Stomach smooth muscle (tissue), 2 donors: ENCODE data around the gene ARL6IP5.

Experiments used
- H3K27ac ChIP-seq: one replicate; pipeline ENCODE4 v1.7.0; 2013; ENCODE audit warnings: mild to moderate bottlenecking, low read length, inconsistent platforms
- H3K27me3 ChIP-seq, 2 donors: one replicate each; pipeline ENCODE4 v1.7.0; 2013; ENCODE audit warnings: low read length in 2 of 2; ENCODE audit not compliant: insufficient read depth in 2 of 2, control insufficient read depth in 1 of 2
- H3K36me3 ChIP-seq, 2 donors: one replicate each; pipeline ENCODE4 v1.7.0; 2013; ENCODE audit warnings: low read length in 2 of 2; ENCODE audit not compliant: control insufficient read depth in 2 of 2, insufficient read depth in 2 of 2
- H3K4me1 ChIP-seq: one replicate; pipeline ENCODE4 v1.7.0; 2013; ENCODE audit warnings: low read length; ENCODE audit not compliant: control insufficient read depth, insufficient read depth
- H3K4me3 ChIP-seq, 2 donors: one replicate each; pipeline ENCODE4 v1.7.0; 2013; ENCODE audit warnings: low read length in 2 of 2
- H3K9ac ChIP-seq, 2 donors: one replicate each; pipeline ENCODE4 v1.7.0; 2013; ENCODE audit warnings: low read length in 2 of 2, mild to moderate bottlenecking in 1 of 2
- H3K9me3 ChIP-seq, 2 donors: one replicate each; pipeline ENCODE4 v1.7.0; 2013; ENCODE audit warnings: low read length in 2 of 2; ENCODE audit not compliant: control insufficient read depth in 2 of 2
- donor health status: healthy.
- donor health status: Pancreatic carcinoma.

The ARL6IP5 gene

DNA sequence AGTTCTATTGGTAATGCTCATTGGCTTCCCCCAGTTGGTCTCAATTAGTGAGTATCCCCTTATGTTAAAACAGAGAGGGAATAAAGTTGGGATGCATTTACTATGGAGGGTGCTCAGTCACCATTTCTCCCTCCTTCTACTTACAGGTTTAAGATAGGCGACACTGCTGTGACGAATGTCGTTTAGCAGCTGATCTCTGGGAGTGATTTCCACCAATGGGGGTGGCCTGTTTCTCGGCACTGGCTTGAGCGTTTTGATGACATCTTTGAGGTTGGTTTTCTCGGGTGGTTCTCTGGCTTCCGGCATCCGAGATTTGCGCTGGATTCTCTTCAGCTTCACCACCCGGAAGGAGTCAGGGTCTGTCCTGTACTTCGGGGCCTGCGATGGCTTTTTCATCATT, 33.8 kb downstream of the ARL6IP5 start:
- Histone ChIP-seq H3K4me3 (no peak overlapping the region), H3K4me1 (peaks cover 6% of the 10 kb centered on the region), H3K9me3 (no peaks in the 10 kb centered on the region), H3K9ac (no peak overlapping the region), H3K27ac (no peak overlapping the region), H3K27me3 (no peaks in the 10 kb centered on the region), H3K36me3 (no peaks in the 10 kb centered on the region)

DNA sequence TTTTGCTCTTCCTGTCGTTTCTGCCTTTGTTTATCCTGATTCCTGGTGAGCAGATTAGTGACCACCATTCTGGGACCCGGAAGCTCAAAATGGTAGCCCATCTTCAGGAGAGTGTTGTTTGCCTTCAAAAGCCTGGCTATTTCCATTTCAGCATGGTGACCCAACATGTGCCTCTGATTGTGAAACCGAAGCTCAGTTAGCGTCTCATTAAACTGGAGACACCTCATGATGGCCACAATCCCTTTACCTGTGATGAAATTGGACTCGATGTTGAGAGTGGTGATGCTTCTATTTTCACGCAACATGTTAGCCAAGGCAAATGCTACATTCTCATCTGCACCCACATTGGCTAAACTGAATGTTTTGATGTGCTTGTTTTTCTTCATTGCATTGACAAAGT, 34.4 kb downstream of the ARL6IP5 start:
- no peaks in the 10 kb centered on the region for H3K27me3 ChIP-seq
- peaks cover 6% of the 10 kb centered on the region for H3K4me1 ChIP-seq
- no peak overlapping the region for H3K27ac ChIP-seq
- H3K9me3 ChIP-seq = no peaks in the 10 kb centered on the region
- no peak overlapping the region for H3K4me3 ChIP-seq
- H3K9ac ChIP-seq = no peak overlapping the region
- no peaks in the 10 kb centered on the region for H3K36me3 ChIP-seq

DNA sequence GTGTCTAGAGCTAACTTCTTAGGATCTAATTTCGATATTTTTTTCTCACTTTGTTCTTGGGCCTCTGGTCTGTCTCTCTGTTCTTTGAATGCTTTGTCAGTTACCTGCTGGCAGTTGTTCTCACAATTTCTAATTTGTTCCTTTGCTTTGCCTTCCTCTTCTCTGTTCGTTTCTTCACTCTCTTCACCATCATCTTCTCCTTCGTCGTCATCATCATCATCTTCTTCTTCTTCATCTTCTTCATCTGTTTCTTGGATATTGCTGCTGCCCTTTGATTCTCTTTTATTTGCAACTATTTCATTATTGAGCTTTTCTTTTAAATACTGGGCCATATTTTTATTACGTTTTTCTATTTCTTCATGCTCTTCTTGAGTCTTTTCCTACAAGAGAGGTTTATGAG, 34.9 kb downstream of the ARL6IP5 start:
- Histone ChIP-seq H3K4me1 (peaks cover 6% of the 10 kb centered on the region), H3K4me3 (no peak overlapping the region), H3K9ac (no peak overlapping the region), H3K36me3 (no peaks in the 10 kb centered on the region), H3K27me3 (no peaks in the 10 kb centered on the region), H3K27ac (no peak overlapping the region), H3K9me3 (no peaks in the 10 kb centered on the region)

DNA sequence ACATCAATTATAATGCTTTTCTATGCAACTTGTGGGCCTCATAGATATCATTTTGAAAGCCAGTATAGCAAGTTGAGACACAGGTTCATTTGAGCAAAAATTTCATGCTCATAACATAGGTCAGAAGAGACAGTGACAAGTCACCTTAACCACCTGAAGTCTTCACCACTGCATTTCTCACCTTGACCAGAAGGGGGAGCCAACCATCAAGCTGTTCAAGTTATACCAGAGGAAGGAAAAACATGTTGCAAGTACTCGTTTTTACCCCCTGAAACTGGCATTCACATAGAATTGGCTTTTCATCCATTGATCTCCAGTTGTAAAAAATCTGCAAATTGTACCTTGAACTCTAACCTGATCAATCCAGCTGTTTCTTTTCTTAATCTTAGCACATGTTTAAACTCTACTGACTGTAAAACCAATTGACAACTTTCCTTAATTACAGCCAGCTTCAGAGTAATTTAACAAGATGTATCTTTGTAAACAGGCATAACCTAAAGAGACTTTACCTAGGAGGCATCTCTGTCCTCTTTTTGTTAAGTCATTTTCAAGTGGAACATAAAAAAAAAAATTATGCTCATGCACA, 36.2 kb downstream of the ARL6IP5 start:
- Histone ChIP-seq H3K27me3 (no peaks in the 10 kb centered on the region), H3K27ac (no peak overlapping the region)

DNA sequence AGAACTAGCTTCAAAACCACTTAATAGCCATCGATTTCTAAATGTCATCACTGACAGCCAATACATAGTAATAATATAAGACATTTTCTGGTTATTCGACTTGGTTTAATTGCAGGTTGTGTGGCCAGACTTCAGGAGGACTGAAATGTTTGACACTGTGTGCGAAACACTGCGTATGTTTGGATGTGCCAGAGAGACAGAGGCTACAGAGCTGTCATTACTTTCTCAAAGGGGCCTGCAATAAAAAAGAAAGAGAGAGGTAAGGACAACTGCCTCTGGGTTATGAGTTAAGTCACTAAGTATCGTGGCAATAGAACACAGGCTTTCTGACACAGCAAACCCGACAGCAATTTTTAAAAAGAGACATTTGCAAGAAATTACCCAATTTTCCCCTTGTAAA, 36.8 kb downstream of the ARL6IP5 start:
- H3K9me3 ChIP-seq = no peaks in the 10 kb centered on the region
- peak overlapping the region; percentile 34 to 66 for H3K4me3 ChIP-seq
- H3K4me1 ChIP-seq = peaks cover 6% of the 10 kb centered on the region
- no peaks in the 10 kb centered on the region for H3K36me3 ChIP-seq
- no peak overlapping the region for H3K27ac ChIP-seq
- H3K9ac ChIP-seq = peak overlapping the region in 1 of 2 donors; percentile 10
- no peaks in the 10 kb centered on the region for H3K27me3 ChIP-seq

More for the DNA sequence above, 36.2 kb downstream of the ARL6IP5 start:
- H3K4me1 ChIP-seq = peaks cover 6% of the 10 kb centered on the region
- H3K4me3 ChIP-seq = peak overlapping the region; percentile 34 to 66
- peak overlapping the region in 1 of 2 donors; percentile 10 for H3K9ac ChIP-seq
- H3K36me3 ChIP-seq = no peaks in the 10 kb centered on the region
- no peaks in the 10 kb centered on the region for H3K9me3 ChIP-seq

DNA sequence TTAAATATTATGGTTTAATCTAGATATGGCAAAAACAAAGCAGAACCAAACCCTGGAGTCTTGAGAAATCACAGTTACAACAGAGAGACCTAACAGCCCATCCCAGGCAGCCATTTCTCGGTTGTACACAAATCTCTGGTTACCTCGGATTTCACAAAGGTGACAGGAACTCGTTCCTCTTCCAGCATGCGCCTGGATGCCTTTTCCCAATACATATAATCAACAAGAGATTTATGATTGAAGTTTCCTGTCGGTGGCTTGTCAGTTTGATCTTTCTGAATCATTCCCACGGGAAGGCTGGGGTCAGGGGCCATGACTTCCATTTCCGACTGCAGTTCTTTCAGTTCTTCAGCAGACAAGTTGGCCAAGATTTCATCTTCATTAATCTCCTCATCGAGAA, 37.2 kb downstream of the ARL6IP5 start:
- no peaks in the 10 kb centered on the region for H3K36me3 ChIP-seq
- no peaks in the 10 kb centered on the region for H3K9me3 ChIP-seq
- H3K4me3 ChIP-seq = peak overlapping the region; percentile 34 to 66
- H3K27ac ChIP-seq = no peak overlapping the region
- H3K4me1 ChIP-seq = peaks cover 6% of the 10 kb centered on the region
- H3K9ac ChIP-seq = peak overlapping the region; percentile 7 to 46
- H3K27me3 ChIP-seq = no peaks in the 10 kb centered on the region

DNA sequence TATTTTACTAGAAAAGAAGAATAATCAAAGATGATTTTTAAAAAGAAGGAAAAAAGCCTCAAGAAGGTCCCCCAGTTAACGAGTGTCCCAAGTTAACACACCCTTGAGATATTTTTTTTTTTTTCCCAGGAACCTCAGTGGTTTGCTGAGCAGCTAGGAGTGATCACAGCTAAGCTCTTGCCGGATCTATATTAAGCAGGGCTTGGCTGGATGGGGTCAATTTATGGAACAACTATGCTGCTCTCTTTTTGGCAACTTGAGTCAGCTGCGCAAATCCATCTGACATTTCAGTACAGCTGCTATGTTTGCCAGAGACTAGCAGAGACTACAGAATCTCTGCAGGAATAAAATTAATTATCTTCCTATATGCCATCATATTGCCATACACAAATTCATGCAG, 37.7 kb downstream of the ARL6IP5 start, which contains the start of gene LMOD3:
Gene LMOD3, minus strand, starts transcription at position 193 of the 400 bp plus-strand sequence. CDS start 209 bp downstream, outside the sequence.
- Histone ChIP-seq H3K4me3 (peak within 1 kb of the TSS; percentile 34 to 66), H3K27me3 (no peaks in the 10 kb centered on the region), H3K9me3 (no peaks in the 10 kb centered on the region), H3K27ac (no peak within 1 kb of the TSS), H3K4me1 (peaks cover 6% of the 10 kb centered on the region), H3K36me3 (no peaks in the 10 kb centered on the region), H3K9ac (peak within 1 kb of the TSS; percentile 7 to 46)

DNA sequence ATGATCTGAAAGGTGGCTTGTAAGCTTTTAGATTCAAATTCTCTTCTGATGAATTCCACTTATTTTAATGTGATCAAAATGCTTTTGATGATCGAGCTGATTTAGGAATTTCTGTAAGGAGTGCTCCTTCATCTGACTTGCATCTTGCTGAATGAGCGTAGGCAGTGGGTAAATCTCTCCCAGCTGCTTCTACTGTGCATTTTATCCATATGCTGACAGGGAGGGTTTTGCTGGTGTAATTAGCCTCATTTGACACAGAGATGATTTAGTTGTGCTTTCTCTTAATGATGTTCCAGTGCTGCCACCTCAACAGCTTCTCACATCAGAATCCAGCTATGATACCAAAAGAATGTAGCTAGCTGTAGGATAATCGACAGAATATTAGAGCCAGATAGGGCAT, 41.5 kb downstream of the ARL6IP5 start:
- Histone ChIP-seq H3K4me3 (no peak overlapping the region), H3K36me3 (no peaks in the 10 kb centered on the region), H3K4me1 (peaks cover 6% of the 10 kb centered on the region), H3K9ac (no peak overlapping the region), H3K27me3 (no peaks in the 10 kb centered on the region), H3K27ac (no peak overlapping the region), H3K9me3 (no peaks in the 10 kb centered on the region)

DNA sequence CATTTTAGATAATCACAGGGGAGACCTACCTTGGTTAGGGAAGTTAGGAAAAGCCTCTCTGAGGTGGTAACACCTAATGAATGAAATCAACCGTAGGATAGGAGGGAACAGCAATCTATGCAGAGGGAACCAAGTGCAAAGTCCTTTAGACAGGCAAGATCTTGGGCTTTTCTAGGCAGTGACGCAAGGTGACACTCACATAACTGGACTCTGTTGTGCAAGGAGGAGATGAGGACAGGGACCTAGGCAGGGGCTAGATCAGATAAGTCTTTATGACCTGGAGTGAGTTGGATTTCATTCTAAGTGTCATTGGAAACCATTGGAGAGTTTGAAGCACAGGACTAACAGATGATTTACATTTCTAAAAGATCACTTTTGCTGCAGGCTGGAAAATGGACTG, 42.3 kb downstream of the ARL6IP5 start:
- H3K27me3 ChIP-seq = no peaks in the 10 kb centered on the region
- H3K4me3 ChIP-seq = no peak overlapping the region

DNA sequence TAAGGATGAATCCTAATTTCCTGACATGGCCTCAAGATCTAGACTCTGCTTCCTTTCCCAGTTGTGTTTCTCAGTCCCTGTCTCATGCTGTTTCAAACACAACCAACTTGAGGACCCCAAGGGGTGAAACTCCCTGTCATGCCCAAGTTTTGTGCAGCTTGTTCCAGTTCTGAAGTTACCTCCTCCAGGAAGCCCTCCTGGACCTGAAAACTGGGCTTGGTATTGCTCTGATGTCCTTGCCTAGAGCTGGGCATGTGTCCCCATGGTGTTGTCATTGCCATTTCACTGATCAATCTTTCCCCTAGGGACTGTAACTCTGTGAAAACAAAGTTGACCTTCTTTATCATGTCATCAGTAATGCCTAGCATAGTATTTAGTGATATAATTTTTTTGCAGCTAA, 43.8 kb downstream of the ARL6IP5 start:
- Histone ChIP-seq H3K9me3 (no peaks in the 10 kb centered on the region), H3K4me1 (no peaks in the 10 kb centered on the region), H3K4me3 (no peak overlapping the region), H3K27me3 (no peaks in the 10 kb centered on the region), H3K36me3 (no peaks in the 10 kb centered on the region), H3K9ac (no peak overlapping the region), H3K27ac (no peak overlapping the region)

More for the DNA sequence above, 42.3 kb downstream of the ARL6IP5 start:
- Histone ChIP-seq H3K4me1 (peaks cover 6% of the 10 kb centered on the region), H3K9me3 (no peaks in the 10 kb centered on the region), H3K36me3 (no peaks in the 10 kb centered on the region), H3K27ac (no peak overlapping the region), H3K9ac (no peak overlapping the region)

DNA sequence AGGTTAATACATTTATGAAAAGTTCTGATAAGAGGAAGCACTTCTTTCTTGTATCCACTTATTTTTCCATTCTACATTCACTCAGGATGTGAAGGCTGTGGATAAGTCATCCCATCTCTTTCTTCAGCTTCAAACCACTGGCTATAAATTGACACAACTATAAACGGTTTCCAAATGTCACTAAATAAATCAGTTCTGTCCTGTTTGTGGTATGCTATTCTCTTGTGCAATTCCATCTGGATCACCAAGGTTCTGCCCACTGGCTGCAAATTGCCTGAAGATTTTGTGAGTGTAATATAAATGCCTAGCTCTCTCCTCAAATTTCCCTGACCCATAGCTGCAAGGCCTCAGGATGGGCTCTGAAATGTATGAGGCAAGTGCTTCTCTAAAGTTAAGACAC, 44.8 kb downstream of the ARL6IP5 start:
- no peaks in the 10 kb centered on the region for H3K9me3 ChIP-seq
- no peak overlapping the region for H3K4me3 ChIP-seq
- no peak overlapping the region for H3K27ac ChIP-seq
- no peaks in the 10 kb centered on the region for H3K4me1 ChIP-seq
- H3K9ac ChIP-seq = no peak overlapping the region
- H3K36me3 ChIP-seq = no peaks in the 10 kb centered on the region
- no peaks in the 10 kb centered on the region for H3K27me3 ChIP-seq
